Muscle of arm (tissue), 12 donors: ENCODE results near the gene LNPEP. TPM values are rescaled to one million over a fixed set of nuclear protein-coding genes. Genes with fewer than 3 reads are reported as not detected.
"Not testable (repeated sequence)": the region's sequence is repeated elsewhere in the genome, so short reads cannot be mapped to it uniquely, and the experiment has no call there.

ENCODE experiments used
- DNase-seq: peaks from one replicate; pipeline ENCODE4 v3.0.0-alpha.2; 2013
- polyA plus RNA-seq, 12 donors: library from polyadenylated mRNA; unstranded; fragments of 120-200 nt; gene quantifications; one replicate each; pipeline ENCODE4 v1.2.1, GENCODE V29; 2013; ENCODE audit not compliant: insufficient read length in 12 of 12

Gene LNPEP
- polyA plus RNA-seq, 12 donors, result 16.4 to 28.3 (median 21.6) TPM; not detected in 1

DNA sequence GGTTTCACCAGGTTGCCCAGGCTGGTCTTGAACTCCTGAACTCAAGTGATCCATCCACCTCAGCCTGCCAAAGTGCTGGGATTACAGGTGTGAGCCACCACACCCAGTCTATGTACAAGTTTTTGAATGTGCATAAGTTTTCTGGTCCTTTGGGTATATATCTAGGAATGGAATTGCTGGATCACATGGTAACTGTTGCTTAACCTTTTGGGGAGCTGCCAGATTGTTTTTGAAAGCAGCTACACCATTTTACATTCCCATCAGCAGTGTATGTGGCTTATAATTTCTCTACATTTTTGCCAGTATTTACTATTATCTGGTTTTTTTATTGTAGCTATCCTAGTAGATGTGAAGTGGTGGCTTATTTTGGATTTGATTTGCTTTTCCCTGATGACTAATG, 8.9 kb upstream of the LNPEP start:
- DNase-seq, result no peak

DNA sequence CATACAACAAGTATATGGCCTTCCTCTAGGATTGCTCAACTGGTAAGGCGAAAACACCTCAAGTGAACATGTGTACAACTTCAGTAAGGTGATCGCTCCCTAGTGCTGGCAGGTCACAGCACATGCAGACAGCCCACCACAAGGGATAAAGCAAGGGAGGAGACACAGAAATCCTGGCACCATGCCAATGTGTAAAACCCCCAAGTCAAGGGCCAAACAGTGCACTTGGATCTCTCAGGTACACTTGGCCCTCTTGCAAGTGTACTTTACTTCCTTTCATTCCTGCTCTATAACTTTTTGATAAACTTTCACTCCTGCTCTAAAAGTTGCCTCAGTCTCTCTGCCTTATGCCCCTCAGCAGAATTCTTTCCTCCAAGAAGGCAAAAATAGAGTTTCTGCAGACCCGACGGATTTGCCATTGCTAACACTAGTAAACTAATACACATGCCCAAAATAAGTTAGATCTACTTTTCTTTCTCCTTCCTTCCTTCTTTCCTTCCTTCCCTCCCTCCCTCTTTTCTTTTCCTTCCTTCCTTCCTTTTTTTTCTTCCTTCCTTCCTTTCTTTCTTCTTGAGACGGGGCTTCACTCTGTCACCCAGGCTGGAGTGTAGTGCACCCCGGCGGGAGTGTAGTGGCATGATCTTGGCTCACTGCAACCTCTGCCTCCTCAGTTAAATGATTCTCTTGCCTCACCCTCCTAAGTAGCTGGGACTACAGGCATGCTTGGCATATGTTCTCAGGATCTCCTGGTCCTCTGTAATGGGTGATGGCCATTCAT, 6.8 kb upstream of the LNPEP start:
- no peak for DNase-seq

DNA sequence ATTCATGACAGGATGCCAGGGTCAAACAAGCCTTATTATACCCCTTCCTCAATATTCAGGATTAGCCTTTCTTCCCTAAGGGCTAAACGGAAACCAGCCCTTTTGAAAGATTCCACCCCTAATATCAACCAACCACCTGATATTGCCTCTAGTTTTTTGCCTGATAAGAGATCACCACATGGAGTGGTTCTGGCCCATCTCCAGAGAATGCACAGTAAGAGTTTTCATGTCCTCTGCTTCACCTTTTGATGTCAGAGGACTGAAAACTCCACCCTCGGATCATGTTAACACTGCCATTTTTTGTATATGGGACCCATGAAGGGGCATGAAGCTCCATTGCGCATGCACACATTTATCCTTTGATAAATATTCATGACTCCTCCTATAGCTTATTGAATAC, 5.8 kb upstream of the LNPEP start:
- DNase-seq, result no peak

DNA sequence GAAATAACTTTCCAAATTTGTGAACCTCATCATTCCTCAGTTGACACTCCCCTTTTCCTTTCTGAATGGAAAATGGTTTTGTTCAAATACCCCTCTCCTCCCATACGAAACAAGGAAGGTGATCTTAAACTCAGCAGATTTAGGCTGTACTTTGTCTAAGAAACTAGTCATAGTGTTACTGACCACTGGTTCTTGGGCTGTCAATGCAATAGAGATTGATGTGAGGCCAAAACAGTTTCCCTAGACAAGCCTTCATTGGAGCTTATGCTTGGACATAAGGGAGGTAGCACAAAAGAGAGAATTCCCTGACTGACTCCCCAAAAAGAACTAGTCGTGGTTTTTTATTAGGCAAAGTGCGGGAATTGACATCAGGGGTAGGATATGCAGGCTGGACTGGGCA, 5.3 kb upstream of the LNPEP start:
- DNase-seq, result no peak

DNA sequence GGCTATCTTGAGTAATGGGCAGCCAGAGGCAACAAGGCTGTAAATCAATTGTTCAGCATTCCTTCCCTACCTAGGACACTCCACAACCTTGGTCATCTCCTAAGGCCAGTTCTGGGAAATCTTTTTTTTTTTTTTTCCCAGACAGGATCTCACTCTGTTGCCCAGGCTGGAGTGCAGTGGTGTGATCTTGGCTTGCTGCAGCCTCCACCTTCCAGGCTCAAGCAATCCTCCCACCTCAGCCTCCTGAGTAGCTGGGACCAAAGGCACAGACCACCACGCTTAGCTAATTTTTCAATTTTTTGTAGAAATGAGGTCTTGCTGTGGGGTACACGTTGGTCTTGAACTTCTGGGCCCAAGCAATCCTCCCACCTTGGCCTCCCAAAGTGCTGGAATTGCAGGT, 4.8 kb upstream of the LNPEP start:
- not testable (repeated sequence) for DNase-seq

DNA sequence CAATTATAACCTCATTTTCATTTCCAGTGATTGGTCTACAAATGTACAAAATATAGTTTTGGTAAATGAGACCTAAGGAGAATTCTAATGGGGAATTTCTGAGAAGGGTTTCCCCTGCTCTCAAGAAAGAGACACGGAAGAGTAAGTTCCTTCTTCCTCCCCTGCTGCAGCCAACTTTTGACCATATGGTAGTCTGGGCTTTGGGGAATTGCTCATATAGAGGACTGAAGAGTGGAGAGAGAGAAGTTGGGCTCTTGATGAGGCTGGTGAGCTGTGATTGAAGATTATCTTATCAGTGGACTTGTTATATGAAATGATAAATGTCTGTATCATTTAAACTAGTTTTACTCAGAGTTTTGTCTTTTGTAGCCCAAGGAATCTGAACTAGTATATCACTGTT, 4.3 kb upstream of the LNPEP start:
- DNase-seq, result no peak

DNA sequence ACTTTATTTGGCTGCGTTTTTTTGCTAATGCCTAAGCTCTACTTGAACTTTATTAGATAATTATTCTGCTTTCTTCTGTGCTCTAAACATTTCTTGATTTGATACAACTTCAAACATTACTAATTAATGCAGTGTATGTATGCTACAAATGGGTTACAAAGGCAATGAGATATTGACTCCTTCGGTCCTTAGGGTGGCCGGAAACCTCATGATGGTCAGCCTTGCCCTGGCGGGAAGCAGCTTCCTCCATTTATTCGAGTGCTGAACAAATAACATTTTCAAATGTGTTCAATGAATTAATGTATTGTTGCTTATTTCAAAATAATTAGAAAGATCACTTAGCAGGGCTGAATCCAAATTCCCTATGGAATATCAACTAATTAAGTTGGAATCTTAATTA, 3.9 kb upstream of the LNPEP start:
- no peak for DNase-seq

DNA sequence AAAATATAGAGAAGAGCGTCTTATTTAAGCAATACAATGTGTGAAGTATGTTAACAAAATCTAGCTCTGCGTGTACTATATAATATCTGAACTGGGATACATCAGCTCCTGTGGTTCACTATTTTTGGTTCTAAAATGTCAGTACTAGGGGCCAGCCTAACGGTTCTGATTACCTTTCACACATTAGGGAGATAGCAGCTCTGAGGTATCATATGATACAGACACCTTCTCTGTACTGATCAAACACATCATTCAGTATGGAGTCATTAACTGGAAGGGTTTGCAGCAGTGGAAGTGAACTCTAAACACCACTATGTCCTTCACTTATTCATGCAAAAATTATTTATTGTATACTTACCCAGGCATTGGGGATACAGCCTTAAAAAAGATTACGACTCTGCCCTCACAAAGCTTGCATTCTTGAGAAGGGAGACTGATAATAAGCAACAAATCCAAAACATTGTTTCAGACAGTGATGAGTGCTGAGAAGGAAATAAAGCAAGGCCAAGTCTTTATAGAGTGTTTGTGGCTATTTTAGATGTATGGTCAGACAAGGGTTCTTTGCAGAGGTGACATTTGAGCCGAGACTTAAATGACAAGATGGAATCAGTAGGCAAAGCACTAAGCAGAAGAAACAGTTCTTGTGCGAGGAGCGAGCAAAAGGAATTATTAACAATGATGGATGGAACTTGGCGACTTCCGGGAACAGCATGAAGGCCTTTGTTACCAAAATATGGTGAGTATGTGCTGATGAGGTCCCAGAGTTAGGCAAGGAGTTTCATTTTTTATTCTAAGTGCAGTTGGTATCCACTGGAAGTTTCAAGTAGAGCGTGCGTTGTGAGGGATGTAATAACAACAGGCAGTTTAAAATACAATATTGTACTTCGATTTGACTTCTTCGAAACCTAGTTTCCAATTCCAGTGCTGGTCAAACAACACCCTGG, 1.8 kb upstream of the LNPEP start:
- DNase-seq, result no peak

DNA sequence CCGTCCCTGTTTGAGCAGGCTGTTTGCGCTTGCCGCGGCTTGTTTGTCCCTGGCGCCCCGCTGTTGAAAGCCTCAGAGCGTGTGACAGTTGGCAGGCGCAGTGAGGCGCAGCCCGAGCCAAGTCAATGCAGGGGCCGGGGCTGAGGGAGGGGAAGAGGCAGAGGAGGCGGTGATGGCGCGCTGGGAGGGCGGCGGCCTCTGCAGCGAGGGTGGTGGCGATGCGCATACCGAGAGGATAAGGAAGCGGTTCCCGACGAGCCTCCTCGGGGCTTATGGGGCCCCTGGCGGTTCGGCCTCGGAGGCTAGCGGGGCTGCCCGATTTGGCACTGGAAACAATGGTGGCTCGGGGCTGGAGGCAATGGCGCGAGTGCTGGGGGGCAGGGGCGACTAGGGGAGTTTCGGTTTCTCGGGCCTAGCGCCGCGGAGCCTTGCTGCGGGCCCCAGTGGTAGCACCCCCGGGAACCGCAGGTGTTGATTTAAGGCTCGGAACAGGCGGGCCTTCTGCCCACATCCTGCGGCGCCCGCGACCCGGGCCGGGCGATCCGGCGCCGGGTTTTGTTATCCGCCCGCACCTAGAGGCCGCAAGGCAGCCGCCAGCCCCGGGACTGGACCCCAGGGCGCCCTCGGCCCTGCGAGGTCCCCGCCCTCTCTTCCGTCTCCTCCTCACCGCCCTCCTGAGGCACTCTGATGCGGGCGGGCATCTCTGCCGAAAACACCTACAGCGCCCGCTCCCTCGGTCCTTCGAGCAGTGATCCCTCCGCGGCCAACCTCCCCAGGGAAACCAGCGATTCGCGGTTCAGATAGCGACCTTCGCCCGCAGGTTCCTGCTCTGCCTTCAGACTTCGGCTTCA, 947 bp upstream of the LNPEP start:
- peak; percentile 90 for DNase-seq

DNA sequence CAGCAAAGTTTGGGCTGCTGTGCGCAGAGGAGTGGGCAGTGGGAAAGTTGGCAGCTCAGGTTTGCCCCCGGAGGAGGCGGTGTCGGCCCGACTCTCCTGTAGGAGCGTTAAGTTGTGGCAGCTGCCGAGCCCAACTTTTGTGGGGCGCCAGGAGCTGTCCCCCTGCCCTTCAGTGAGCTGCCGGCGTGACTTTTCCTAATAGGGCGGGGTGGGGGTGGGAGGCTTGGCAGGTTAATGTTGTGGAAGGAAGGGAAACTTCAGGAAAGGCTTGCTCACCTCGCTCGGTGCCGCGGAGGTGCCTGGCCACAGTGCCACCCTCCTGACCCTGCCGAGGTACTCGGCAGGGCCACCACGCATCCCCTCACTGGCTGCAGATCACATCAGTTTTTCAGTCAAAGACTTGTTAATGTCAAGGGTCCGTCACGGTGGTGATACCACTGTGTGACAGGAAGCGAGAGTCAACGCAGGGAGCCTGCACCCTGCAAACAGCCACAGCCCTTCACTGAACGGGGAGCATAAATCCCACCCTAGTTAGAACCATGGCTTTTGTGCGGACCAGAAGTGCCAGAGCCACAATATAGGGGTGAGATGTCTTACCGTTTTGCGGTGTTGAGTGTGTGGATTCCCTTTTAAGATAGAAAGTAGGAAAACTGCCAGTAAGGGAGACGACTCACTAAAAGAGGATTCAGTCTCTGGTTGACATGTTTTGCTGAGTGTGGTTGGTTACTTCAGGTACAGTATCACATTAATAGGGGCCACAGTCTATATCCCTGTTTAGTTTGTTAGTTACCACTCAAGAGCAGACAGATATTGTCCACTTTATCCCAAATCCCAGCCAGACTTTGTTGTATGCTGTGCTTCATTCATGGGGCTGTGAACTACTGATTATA, 796 bp downstream of the LNPEP start:
- peak; percentile 46 for DNase-seq

DNA sequence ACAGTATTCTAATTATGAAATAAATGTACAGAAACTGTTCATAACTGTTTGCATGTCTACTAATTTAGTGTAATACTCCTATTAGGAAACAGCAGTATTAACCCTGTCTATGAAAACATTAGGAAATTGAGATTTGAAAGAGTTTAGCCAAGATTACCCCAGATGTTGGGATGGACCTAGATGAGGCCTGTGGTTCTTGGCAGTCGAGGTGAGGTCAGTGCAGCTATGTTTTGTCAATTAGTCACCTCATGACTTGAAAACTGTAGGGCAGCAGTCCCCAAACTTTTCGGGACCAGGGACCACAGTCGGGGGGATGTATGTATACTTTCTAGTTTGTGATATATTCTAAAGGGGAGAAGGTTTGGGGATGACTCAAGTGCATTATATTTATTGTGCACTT, 4.7 kb downstream of the LNPEP start:
- no peak for DNase-seq

DNA sequence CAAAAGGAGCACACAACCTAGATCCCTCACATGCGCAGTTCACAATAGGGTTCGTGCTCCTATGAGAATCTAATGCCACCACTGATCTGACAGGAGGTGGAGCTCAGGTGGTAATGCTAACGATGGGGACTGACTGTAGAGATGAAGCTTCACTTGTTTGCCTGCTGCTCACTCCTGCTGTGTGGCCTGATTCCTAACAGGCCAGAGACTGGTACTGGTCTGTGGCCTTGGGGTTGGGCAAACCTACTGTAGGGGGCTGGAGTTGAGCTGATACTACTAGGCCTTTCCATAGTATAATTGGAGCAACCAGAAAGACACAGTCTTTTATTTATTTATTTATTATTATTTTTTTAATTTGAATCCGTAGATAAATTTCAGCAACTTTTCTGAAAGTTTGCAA, 5.3 kb downstream of the LNPEP start:
- no peak for DNase-seq

DNA sequence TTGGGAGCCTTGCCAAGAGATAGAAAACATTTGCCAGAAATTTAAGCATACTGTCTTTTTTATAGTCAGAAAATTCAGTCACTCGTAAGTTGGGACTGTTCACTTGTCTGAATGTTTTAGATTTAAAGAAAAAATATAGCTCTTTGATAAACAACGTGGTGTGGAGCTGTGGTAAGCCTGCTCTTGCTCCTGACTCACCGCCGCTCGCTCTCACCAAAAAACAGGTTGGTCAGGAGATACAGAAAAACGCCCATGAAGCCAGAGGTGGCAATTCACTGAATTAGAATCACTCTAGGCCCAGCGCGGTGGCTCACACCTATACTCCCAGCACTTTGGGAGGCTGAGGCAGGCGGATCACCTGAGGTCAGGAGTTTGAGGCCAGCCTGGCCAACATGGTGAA, 6.2 kb downstream of the LNPEP start:
- DNase-seq, result no peak

DNA sequence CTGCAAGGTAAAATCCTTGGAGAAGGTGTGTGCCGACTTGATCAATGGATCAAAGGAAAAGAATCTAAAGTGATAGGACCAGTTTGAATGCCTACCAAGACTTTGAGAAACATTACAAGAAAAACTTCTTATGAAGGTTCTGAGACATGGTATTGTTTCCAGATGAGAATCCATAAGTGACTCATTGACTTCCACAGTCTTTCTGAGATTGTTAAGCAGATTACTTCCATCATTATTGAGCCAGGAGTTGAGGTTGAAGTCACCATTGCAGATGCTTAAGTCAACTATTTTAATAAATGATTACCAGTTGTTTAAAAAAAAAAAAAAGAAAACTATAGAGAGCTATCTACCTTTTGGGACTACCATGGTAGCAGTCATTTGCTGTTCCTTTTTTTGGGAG, 7.0 kb downstream of the LNPEP start:
- no peak for DNase-seq

DNA sequence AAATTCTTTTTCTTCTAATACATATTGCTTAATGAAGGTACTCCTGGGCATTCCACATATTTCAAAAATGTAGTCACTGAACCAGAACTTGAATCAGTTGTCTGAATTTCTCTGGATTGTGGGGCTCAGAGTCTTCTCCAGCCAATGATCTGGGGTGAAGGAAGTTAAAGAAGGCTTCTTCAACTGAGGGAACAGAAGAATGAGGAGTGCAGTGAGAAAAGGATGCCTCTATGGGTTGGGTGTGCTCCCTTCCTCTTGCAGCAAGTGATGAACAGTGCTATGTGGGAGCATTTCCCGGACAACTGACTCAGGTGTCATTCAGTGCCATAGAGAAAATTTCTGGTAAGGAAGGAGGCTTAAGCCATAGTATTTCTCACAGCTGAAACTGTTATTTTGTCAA, 7.9 kb downstream of the LNPEP start:
- DNase-seq, result no peak

DNA sequence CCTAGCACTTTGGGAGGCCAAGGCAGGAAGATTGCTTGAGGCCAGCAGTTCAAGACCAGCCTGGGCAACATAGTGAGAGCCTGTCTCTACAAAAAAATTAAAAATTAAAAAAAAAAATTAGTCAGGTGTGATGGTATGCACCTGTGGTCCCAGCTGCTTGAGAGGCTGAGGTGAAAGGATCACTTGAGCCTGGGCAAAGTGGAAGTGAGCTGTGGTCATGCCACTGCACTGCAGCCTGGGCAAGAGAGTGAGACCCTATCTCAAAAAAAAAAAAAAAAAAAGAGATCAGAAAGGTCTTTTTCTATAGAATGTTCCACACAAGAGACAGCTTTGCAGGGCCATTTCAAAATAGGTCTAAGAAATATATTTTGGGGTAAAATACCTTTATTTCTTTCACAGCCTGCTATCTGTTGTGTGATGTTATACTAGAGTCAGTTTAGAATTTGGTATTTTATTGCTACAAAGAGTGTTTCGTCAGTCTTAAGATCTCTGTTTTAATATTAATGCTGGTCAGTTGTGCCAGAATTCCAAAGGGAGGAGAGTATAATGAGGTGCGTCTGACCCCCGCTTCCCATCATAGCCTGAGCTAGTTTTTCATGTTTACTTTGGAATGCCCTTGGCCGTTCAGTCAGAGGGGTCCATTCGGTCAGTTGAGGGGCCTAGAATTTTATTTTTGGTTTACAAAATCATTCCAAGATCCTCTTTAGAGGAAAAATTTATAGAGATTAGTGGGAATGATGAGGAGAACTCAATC, 9.4 kb downstream of the LNPEP start:
- no peak for DNase-seq

DNA sequence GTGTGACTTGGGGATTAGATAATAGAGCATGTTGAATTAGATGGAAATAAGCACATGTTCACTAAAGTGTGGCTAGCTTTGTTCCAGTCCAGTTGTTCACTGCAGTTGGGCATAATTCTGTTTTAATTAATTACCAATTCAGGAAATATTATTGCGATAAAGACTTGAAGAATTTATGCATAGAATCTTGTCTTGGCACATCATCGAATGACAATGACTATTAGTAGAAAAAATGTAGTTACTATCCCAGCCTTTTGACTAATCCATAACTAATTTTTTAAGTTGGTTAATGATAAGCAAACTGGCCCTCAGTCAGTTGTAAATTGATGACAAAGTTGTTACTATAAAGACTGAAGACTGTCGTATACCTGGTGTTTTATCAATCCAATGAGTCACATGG, 10.5 kb downstream of the LNPEP start:
- DNase-seq, result no peak

DNA sequence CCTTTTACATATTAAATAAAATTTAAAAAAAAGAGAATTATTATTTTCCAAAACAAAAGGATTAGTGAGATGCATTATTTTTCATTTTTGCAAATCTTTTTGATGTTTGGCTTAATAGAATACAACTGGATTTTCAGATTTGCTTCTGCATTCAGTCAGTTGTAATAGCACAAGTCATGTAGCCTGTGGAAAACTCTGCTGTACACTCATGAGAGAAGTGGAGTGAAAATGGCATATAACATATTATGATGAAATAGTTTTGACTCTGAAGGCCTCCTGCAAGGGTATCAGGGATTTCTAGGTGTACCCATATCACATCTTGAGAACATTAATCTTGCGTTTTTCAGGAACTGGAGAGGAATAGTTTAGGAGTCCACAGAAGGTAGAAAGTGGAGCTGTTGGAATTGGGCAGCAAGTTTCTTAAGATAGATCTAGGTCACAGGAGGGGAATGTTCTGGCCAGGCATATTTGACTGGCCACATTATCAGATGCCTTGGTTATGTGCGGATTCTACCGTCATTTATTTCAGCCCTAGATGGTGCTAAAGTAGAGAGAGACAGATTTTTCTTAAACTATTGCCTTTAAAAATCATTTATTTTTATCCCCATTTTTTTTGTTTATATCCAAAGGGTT, 16.4 kb downstream of the LNPEP start:
- DNase-seq, result no peak

DNA sequence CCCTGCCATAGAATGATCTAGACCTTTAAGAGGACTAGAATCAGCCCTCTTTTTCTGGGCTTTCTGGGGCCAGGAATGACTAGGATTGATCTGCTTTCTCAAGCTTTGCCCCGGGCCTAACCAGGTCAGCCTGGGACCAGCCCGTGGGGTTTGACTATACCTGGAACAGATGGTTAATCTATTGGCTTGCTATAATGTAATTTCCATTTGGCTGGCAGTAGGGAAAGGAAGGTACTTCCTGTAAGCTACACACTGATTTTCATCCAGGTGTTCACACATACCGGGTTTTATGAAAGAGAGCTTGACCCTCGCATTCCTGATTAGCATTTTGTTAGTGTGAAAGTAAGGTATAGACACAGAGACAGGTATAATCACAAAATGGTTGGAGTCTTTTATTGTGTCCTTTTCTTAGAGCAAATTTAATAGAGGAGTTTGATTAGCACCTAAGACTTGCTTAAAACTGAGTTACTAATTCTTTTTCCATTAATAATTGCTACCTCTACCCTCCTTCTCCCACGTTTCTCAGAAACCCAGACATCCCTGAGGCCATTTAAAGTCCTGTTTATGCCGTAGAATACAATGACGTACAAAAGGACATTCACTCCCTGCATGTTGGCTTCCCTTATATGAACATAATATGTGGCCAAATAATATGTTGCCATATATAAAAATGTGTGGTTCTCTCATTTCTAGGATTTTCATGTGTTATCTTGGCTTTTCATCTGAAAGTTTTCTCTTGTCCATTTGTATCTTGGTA, 17.3 kb downstream of the LNPEP start:
- DNase-seq, result no peak
